ENCODE measurements around the gene CCNY.
A peak's percentile ranks its signal among the peaks of the same experiment; 100 is the strongest.

CCNY gene

DNA sequence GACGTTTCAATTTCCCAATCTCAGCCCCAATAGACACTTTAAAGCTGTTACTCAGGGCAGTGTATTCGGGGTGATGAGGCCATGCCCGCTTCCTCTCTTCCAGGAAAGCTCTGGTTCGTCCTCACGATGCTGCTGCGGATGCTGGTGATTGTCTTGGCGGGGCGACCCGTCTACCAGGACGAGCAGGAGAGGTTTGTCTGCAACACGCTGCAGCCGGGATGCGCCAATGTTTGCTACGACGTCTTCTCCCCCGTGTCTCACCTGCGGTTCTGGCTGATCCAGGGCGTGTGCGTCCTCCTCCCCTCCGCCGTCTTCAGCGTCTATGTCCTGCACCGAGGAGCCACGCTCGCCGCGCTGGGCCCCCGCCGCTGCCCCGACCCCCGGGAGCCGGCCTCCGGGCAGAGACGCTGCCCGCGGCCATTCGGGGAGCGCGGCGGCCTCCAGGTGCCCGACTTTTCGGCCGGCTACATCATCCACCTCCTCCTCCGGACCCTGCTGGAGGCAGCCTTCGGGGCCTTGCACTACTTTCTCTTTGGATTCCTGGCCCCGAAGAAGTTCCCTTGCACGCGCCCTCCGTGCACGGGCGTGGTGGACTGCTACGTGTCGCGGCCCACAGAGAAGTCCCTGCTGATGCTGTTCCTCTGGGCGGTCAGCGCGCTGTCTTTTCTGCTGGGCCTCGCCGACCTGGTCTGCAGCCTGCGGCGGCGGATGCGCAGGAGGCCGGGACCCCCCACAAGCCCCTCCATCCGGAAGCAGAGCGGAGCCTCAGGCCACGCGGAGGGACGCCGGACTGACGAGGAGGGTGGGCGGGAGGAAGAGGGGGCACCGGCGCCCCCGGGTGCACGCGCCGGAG lies 271.4 kb downstream of the CCNY start:
- TF ChIP-seq, protein P1, sequence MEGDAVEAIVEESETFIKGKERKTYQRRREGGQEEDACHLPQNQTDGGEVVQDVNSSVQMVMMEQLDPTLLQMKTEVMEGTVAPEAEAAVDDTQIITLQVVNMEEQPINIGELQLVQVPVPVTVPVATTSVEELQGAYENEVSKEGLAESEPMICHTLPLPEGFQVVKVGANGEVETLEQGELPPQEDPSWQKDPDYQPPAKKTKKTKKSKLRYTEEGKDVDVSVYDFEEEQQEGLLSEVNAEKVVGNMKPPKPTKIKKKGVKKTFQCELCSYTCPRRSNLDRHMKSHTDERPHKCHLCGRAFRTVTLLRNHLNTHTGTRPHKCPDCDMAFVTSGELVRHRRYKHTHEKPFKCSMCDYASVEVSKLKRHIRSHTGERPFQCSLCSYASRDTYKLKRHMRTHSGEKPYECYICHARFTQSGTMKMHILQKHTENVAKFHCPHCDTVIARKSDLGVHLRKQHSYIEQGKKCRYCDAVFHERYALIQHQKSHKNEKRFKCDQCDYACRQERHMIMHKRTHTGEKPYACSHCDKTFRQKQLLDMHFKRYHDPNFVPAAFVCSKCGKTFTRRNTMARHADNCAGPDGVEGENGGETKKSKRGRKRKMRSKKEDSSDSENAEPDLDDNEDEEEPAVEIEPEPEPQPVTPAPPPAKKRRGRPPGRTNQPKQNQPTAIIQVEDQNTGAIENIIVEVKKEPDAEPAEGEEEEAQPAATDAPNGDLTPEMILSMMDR (conservative IDR thresholded peaks at IDR 0.05; ENCODE audit: low read depth, low read length): no peak
- peak overlapping the region; percentile 61 for H3K4me3 ChIP-seq (ENCODE audit: low read depth, low read length)
- peak; percentile 31 for DNase-seq (ENCODE audit: low read depth)

GRCh38 chr10:35608328-35608672 lies 272.0 kb downstream of the CCNY start:
- H3K4me3 ChIP-seq (ENCODE audit: low read depth, low read length): peak overlapping the region; percentile 61
- no peak for DNase-seq (ENCODE audit: low read depth)
- TF ChIP-seq, protein P1 (conservative IDR thresholded peaks at IDR 0.05; ENCODE audit: low read depth, low read length): no peak

GRCh38 chr10:35611750-35612149 lies 275.4 kb downstream of the CCNY start:
- DNase-seq (ENCODE audit: low read depth): no peak
- H3K4me3 ChIP-seq (ENCODE audit: low read depth, low read length): no peak overlapping the region
- TF ChIP-seq, protein P1 (conservative IDR thresholded peaks at IDR 0.05; ENCODE audit: low read depth, low read length): peak; percentile 30

- TF ChIP-seq, protein P1 (conservative IDR thresholded peaks at IDR 0.05; ENCODE audit: low read depth, low read length): no peak
- no peak overlapping the region for H3K4me3 ChIP-seq (ENCODE audit: low read depth, low read length)
- DNase-seq (ENCODE audit: low read depth): no peak
Measured at GRCh38 chr10:35612385-35613106, 276.2 kb downstream of the CCNY start.

GRCh38 chr10:35613107-35613440 lies 276.8 kb downstream of the CCNY start:
- TF ChIP-seq, protein P1 (conservative IDR thresholded peaks at IDR 0.05; ENCODE audit: low read depth, low read length): no peak
- H3K4me3 ChIP-seq (ENCODE audit: low read depth, low read length): no peak overlapping the region
- no peak for DNase-seq (ENCODE audit: low read depth)

DNA sequence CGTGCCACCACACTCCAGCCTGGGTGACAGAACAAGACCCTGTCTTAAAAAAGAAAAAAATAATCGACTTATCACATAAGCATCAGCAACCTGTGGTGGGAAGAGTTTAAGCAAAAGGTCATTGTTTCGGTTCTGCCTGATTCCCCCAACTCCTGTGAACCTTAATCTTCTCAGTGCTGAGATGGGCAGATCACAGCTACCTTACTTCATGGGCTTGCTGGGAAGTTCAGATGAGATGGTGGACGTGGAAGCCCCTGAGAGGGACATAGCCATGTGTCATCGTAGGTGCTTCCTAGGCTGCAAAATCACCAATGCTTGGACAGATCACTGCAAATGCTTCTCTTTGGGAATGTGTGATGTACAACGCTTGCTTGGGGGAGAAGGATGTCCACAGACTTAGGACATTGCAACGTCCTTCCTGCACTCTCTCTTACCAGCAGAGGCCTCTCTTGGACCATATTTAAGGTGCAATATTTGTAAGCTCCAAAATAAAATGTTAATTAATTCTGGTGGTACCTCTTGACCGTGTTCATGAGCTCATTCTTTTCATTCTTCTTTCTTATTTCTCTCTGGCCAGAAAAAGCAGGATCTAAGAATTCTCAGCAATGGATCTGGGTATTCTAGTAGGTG lies 277.4 kb downstream of the CCNY start:
- peak; percentile 76 for DNase-seq (ENCODE audit: low read depth)
- no peak overlapping the region for H3K4me3 ChIP-seq (ENCODE audit: low read depth, low read length)
- TF ChIP-seq, protein P1 (conservative IDR thresholded peaks at IDR 0.05; ENCODE audit: low read depth, low read length): peak; percentile 76

Data from choroid plexus epithelial cell (primary cell).